HCT116 (cell line): ENCODE results near the gene SMTN. TPM values are rescaled to one million over a fixed set of nuclear protein-coding genes. Genes with fewer than 3 reads are reported as not detected.

Experiments
- ATAC-seq: fragments of 200-7000 bp; cut with Tn5 transposase; 2 replicates; pipeline ENCODE4 v1.9.1; 2020; ENCODE audit warnings: mild to moderate bottlenecking, moderate library complexity
- BruUV-seq: library from RNA; stranded (reverse); fragments of 400-500 nt; replicated peaks from 2 replicates; lab custom pipeline; 2021; lab: Mats Ljungman, UMichigan
- CTCF ChIA-PET: fragments of 300-600 bp; sonication (Branson Sonifier 250); formaldehyde crosslinking; loops from one replicate; lab custom pipeline; 2021; ENCODE audit warnings: antibody characterized with exemption; lab: Charles Lee
- POLR2A ChIA-PET: fragments of 300-600, 350-600 bp; sonication (Branson Sonifier 250); formaldehyde crosslinking; loops from one replicate; lab custom pipeline; 2021; ENCODE audit warnings: antibody characterized with exemption; lab: Charles Lee
- RAD21 ChIA-PET, 2 experiments: fragments of 300-600 bp; sonication (Branson Sonifier 250); formaldehyde crosslinking; loops; one replicate each; lab custom pipeline; 2023; ENCODE audit warnings: low total read pairs in 2 of 2; ENCODE audit not compliant: uncharacterized antibody in 2 of 2, unreplicated experiment in 2 of 2, low non-redundant PET in 1 of 2; lab: Charles Lee
- DNase-seq: peaks from one replicate; pipeline ENCODE4 v3.0.0-alpha.2; 2010; ENCODE audit warnings: low read depth, low spot score
- H2AFZ ChIP-seq: fragments of 200-600 bp; shearing (Covaris generic), sonication (generic); 2 replicates; pipeline ENCODE4 v1.6.1; 2017; ENCODE audit warnings: low read depth, mixed run types, mixed read lengths, antibody characterized with exemption, low read length; ENCODE audit not compliant: poor library complexity, severe bottlenecking
- H3K27ac ChIP-seq: 2 replicates; pipeline ENCODE4 v1.5.1; 2012; ENCODE audit warnings: low read depth, low read length
- H3K27me3 ChIP-seq: fragments of 200-600 bp; sonication (generic); 2 replicates; pipeline ENCODE4 v1.6.1; 2016; ENCODE audit warnings: mixed run types, low read length, mixed read lengths; ENCODE audit not compliant: insufficient read depth
- H3K36me3 ChIP-seq, 2 experiments: fragments of 200-500 bp in 1 of 2; fragments of 200-600 bp in 1 of 2; sonication (Bioruptor generic) in 1 of 2; sonication (generic) in 1 of 2; 2 replicates each; pipeline versions ENCODE4 v1.5.1 to v1.6.1; 2014 to 2016; ENCODE audit warnings: low read length in 2 of 2, inconsistent platforms in 1 of 2, mixed read lengths in 1 of 2, mixed run types in 1 of 2; ENCODE audit not compliant: insufficient read depth in 2 of 2, control insufficient read depth in 1 of 2
- H3K4me1 ChIP-seq, 2 experiments: fragments of 200-600 bp in 1 of 2; sonication (generic) in 1 of 2; 2 replicates each; pipeline versions ENCODE4 v1.5.1 to v1.6.1; 2012 to 2017; ENCODE audit warnings: low read length in 2 of 2, inconsistent platforms in 1 of 2, mild to moderate bottlenecking in 1 of 2, mixed read lengths in 1 of 2, mixed run types in 1 of 2, moderate library complexity in 1 of 2; ENCODE audit not compliant: insufficient read depth in 2 of 2, control insufficient read depth in 1 of 2
- H3K4me2 ChIP-seq: fragments of 200-600 bp; sonication (generic); 2 replicates; pipeline ENCODE4 v1.6.1; 2017; ENCODE audit warnings: mixed run types, low read length, mixed read lengths
- H3K4me3 ChIP-seq, 2 experiments: fragments of 200-600 bp in 1 of 2; sonication (generic) in 1 of 2; replicated peaks in 1 of 2; 2 replicates each; pipeline ENCODE4 v1.5.1; 2011 to 2016; ENCODE audit warnings: low read length in 2 of 2, control low read depth in 1 of 2, low read depth in 1 of 2, mild to moderate bottlenecking in 1 of 2, mixed read lengths in 1 of 2, mixed run types in 1 of 2
- H3K79me2 ChIP-seq: fragments of 200-600 bp; sonication (generic); 2 replicates; pipeline ENCODE4 v1.6.1; 2017; ENCODE audit warnings: mild to moderate bottlenecking, mixed run types, low read length, moderate library complexity, mixed read lengths; ENCODE audit not compliant: insufficient read depth
- H3K9ac ChIP-seq: fragments of 200-600 bp; sonication (generic); 2 replicates; pipeline ENCODE4 v1.6.1; 2016; ENCODE audit warnings: low read length, mixed read lengths
- H3K9me2 ChIP-seq: fragments of 200-600 bp; sonication (generic), shearing (Covaris generic); 2 replicates; pipeline ENCODE4 v1.6.1; 2017; ENCODE audit warnings: mixed run types, mild to moderate bottlenecking, moderate library complexity; ENCODE audit not compliant: insufficient read depth
- H3K9me3 ChIP-seq, 2 experiments: fragments of 200-500 bp in 1 of 2; fragments of 200-600 bp in 1 of 2; sonication (Bioruptor generic) in 1 of 2; sonication (generic) in 1 of 2; 2 replicates each; pipeline ENCODE4 v1.6.1; 2014 to 2017; ENCODE audit warnings: low read length in 2 of 2, mixed read lengths in 2 of 2, inconsistent platforms in 1 of 2, low read depth in 1 of 2, mild to moderate bottlenecking in 1 of 2, mixed run types in 1 of 2, moderate library complexity in 1 of 2; ENCODE audit not compliant: control insufficient read depth in 1 of 2, insufficient read depth in 1 of 2
- H4K20me1 ChIP-seq: fragments of 200-600 bp; sonication (generic), shearing (Covaris generic); 2 replicates; pipeline ENCODE4 v1.6.1; 2017; ENCODE audit warnings: mixed run types, mild to moderate bottlenecking, moderate library complexity; ENCODE audit not compliant: insufficient read depth
- CBX3 ChIP-seq: IDR thresholded peaks from 2 replicates; pipeline ENCODE4 v1.6.1; 2012; ENCODE audit warnings: low read depth
- CEBPB ChIP-seq: IDR thresholded peaks from 2 replicates; pipeline ENCODE4 v1.6.1; 2012; ENCODE audit warnings: low read depth
- EZH2 ChIP-seq: fragments of 200-600 bp; sonication (generic); IDR thresholded peaks from 2 replicates; pipeline ENCODE4 v1.6.1; 2017; ENCODE audit warnings: antibody characterized with exemption, mixed run types
- JUND ChIP-seq: IDR thresholded peaks from 2 replicates; pipeline ENCODE4 v1.6.1; 2012
- POLR2A ChIP-seq: IDR thresholded peaks from 2 replicates; pipeline ENCODE4 v1.7.0; 2011; ENCODE audit warnings: borderline replicate concordance; ENCODE audit not compliant: insufficient read depth, insufficient read length; ENCODE audit errors: extremely low read depth
- POLR2AphosphoS5 ChIP-seq: IDR thresholded peaks from 2 replicates; pipeline ENCODE4 v1.6.1; 2011; ENCODE audit warnings: mild to moderate bottlenecking, low read depth, low read length, moderate library complexity
- SIN3A ChIP-seq: IDR thresholded peaks from 2 replicates; pipeline ENCODE4 v1.6.1; 2012; ENCODE audit warnings: low read depth
- SP1 ChIP-seq: IDR thresholded peaks from 2 replicates; pipeline ENCODE4 v1.6.1; 2012; ENCODE audit warnings: low read depth
- SRF ChIP-seq: IDR thresholded peaks from 2 replicates; pipeline ENCODE4 v1.6.1; 2012; ENCODE audit warnings: low read depth
- YY1 ChIP-seq: IDR thresholded peaks from 2 replicates; pipeline ENCODE4 v1.6.1; 2011; ENCODE audit warnings: low read length, low read depth, moderate library complexity, mild to moderate bottlenecking; ENCODE audit not compliant: insufficient replicate concordance; ENCODE audit errors: extremely low read depth
- ZFX ChIP-seq: fragments of 450-650 bp; IDR thresholded peaks from 2 replicates; pipeline ENCODE4 v1.6.1; 2017
- ZNF274 ChIP-seq: fragments of 200-500 bp; sonication (Bioruptor generic); IDR thresholded peaks from 2 replicates; pipeline ENCODE4 v1.6.1; 2014; ENCODE audit warnings: mild to moderate bottlenecking, low read depth, low read length, inconsistent platforms
- intact Hi-C: fragments of 100-400 bp; cut with micrococcal nuclease; formaldehyde crosslinking; loops from 2 replicates; pipeline ENCODE4 v1.10.0; 2022
- total RNA-seq: library from RNA; stranded (reverse); gene quantifications from one replicate; pipeline ENCODE4 v1.2.1, GENCODE V29; 2021; ENCODE audit not compliant: unreplicated experiment
- TF ChIP-seq, protein P1 (sequence below): IDR thresholded peaks from 2 replicates; pipeline ENCODE4 v1.6.1; 2012; ENCODE audit warnings: low read depth
- TF ChIP-seq, protein P2 (sequence below), 3 experiments: fragments of 200-600 bp in 1 of 3; sonication (generic) in 1 of 3; IDR thresholded peaks in 2 of 3; conservative IDR thresholded peaks in 1 of 3; 2 replicates each; pipeline ENCODE4 v1.5.1; 2012 to 2017; ENCODE audit warnings: low read depth in 2 of 3, low read length in 2 of 3, antibody characterized with exemption in 1 of 3, borderline replicate concordance in 1 of 3, control low read depth in 1 of 3, mild to moderate bottlenecking in 1 of 3, mixed read lengths in 1 of 3, mixed run types in 1 of 3, moderate library complexity in 1 of 3; ENCODE audit not compliant: insufficient read depth in 1 of 3
- TF ChIP-seq, protein P3 (sequence below): IDR thresholded peaks from 2 replicates; pipeline ENCODE4 v1.6.1; 2012
- TF ChIP-seq, protein P4 (sequence below): IDR thresholded peaks from 2 replicates; pipeline ENCODE4 v1.6.1; 2012
- TF ChIP-seq, protein P5 (sequence below): IDR thresholded peaks from 2 replicates; pipeline ENCODE4 v1.6.1; 2011; ENCODE audit warnings: mild to moderate bottlenecking, low read length, moderate library complexity; ENCODE audit not compliant: insufficient replicate concordance; ENCODE audit errors: extremely low read depth

The SMTN gene
- total RNA-seq, 1 experiment from 2014 or later = 148 TPM

DNA sequence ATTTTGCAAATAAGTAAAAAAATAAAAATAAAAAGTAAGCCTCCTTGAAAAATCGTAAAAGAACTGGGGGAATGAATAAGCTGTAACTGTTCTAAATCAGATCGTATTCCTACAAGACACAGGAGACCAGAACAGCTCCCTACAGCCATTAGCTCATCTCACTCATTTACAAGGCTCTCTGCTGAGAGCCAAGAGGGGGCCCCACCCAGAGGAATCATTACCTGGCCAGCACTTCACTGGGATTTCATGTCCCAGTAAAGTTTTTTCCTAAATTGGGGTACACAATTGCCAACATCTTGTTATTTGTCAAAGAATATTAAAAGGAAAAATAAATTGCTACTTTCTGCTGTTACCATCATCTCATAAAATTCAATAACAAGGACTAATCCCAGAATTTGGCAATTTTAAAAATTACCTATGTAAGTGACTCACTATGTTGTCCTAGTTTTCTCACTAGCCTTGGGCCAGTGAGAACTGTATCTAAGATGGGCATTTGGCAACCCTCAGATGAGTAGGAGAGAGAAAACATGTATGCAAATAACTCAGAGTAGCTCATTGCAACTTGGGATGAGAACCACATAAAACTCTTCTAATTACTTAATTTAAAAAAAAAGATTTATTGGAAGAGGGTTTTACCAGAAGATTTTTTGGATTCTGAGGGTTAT, 18.4 kb upstream of the SMTN start:
- DNase-seq = no peak
- ATAC-seq = no peak
- Histone ChIP-seq H3K9ac (peak overlapping the region; percentile 83; the same call in 1 of the 2 replicates), H3K79me2 (peaks cover 21% of the 10 kb centered on the region), H3K4me2 (peak overlapping the region; percentile 76), H3K36me3 (no peaks in the 10 kb centered on the region), H3K27ac (peak overlapping the region; percentile 72; the same call in 1 of the 2 replicates), H3K9me3 (no peaks in the 10 kb centered on the region), H3K4me1 (peaks cover 9 to 31% of the 10 kb centered on the region in 2 experiments; a peak in 3 of 4 replicates), H4K20me1 (no peaks in the 10 kb centered on the region), H2AFZ (peak overlapping the region; percentile 84), H3K4me3 (no peak overlapping the region), H3K27me3 (no peaks in the 10 kb centered on the region), H3K9me2 (no peaks in the 10 kb centered on the region)
- TF ChIP-seq, protein P1, sequence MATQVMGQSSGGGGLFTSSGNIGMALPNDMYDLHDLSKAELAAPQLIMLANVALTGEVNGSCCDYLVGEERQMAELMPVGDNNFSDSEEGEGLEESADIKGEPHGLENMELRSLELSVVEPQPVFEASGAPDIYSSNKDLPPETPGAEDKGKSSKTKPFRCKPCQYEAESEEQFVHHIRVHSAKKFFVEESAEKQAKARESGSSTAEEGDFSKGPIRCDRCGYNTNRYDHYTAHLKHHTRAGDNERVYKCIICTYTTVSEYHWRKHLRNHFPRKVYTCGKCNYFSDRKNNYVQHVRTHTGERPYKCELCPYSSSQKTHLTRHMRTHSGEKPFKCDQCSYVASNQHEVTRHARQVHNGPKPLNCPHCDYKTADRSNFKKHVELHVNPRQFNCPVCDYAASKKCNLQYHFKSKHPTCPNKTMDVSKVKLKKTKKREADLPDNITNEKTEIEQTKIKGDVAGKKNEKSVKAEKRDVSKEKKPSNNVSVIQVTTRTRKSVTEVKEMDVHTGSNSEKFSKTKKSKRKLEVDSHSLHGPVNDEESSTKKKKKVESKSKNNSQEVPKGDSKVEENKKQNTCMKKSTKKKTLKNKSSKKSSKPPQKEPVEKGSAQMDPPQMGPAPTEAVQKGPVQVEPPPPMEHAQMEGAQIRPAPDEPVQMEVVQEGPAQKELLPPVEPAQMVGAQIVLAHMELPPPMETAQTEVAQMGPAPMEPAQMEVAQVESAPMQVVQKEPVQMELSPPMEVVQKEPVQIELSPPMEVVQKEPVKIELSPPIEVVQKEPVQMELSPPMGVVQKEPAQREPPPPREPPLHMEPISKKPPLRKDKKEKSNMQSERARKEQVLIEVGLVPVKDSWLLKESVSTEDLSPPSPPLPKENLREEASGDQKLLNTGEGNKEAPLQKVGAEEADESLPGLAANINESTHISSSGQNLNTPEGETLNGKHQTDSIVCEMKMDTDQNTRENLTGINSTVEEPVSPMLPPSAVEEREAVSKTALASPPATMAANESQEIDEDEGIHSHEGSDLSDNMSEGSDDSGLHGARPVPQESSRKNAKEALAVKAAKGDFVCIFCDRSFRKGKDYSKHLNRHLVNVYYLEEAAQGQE = no peak
- TF ChIP-seq, protein P2, sequence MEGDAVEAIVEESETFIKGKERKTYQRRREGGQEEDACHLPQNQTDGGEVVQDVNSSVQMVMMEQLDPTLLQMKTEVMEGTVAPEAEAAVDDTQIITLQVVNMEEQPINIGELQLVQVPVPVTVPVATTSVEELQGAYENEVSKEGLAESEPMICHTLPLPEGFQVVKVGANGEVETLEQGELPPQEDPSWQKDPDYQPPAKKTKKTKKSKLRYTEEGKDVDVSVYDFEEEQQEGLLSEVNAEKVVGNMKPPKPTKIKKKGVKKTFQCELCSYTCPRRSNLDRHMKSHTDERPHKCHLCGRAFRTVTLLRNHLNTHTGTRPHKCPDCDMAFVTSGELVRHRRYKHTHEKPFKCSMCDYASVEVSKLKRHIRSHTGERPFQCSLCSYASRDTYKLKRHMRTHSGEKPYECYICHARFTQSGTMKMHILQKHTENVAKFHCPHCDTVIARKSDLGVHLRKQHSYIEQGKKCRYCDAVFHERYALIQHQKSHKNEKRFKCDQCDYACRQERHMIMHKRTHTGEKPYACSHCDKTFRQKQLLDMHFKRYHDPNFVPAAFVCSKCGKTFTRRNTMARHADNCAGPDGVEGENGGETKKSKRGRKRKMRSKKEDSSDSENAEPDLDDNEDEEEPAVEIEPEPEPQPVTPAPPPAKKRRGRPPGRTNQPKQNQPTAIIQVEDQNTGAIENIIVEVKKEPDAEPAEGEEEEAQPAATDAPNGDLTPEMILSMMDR (IDR thresholded peaks at IDR 0.05 in 2 of 3, conservative IDR thresholded peaks at IDR 0.05 in 1 of 3; ENCODE audit: borderline replicate concordance in 1 of 3, insufficient read depth in 1 of 3, low read depth in 2 of 3, low read length in 2 of 3) = no peak
- TF ChIP-seq CEBPB (no peak), SRF (no peak), JUND (no peak), POLR2A (no peak), ZFX (no peak), ZNF274 (no peak), EZH2 (no peak), YY1 (no peak), SP1 (no peak), POLR2AphosphoS5 (no peak), SIN3A (no peak), CBX3 (no peak)
- TF ChIP-seq, protein P3, sequence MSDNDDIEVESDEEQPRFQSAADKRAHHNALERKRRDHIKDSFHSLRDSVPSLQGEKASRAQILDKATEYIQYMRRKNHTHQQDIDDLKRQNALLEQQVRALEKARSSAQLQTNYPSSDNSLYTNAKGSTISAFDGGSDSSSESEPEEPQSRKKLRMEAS = no peak
- TF ChIP-seq, protein P4, sequence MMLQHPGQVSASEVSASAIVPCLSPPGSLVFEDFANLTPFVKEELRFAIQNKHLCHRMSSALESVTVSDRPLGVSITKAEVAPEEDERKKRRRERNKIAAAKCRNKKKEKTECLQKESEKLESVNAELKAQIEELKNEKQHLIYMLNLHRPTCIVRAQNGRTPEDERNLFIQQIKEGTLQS = no peak
- TF ChIP-seq, protein P5, sequence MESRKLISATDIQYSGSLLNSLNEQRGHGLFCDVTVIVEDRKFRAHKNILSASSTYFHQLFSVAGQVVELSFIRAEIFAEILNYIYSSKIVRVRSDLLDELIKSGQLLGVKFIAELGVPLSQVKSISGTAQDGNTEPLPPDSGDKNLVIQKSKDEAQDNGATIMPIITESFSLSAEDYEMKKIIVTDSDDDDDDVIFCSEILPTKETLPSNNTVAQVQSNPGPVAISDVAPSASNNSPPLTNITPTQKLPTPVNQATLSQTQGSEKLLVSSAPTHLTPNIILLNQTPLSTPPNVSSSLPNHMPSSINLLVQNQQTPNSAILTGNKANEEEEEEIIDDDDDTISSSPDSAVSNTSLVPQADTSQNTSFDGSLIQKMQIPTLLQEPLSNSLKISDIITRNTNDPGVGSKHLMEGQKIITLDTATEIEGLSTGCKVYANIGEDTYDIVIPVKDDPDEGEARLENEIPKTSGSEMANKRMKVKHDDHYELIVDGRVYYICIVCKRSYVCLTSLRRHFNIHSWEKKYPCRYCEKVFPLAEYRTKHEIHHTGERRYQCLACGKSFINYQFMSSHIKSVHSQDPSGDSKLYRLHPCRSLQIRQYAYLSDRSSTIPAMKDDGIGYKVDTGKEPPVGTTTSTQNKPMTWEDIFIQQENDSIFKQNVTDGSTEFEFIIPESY = no peak
- BruUV-seq = no TSS peak
- RAD21 ChIA-PET = no interaction called here
- POLR2A ChIA-PET = interaction anchor here (5.6 kb wide), 1 partner anchor 19 kb away, joined by 86 read pairs; the partner anchor contains the start of gene SMTN
- CTCF ChIA-PET = no interaction called here
- intact Hi-C loops = no loop called here
